GM12891 (cell line): Measurements from ENCODE around the gene RADIL.

Experiments
- POLR2A ChIP-seq: IDR thresholded peaks from 2 replicates; pipeline ENCODE4 v1.6.1; 2011; ENCODE audit warnings: low read depth, low read length, control low read depth
- POLR2AphosphoS5 ChIP-seq: IDR thresholded peaks from 2 replicates; pipeline ENCODE4 v1.6.1; 2011; ENCODE audit warnings: low read depth, low read length, control low read depth
- SPI1 ChIP-seq: IDR thresholded peaks from 2 replicates; pipeline ENCODE4 v1.6.1; 2011; ENCODE audit warnings: low read depth, low read length, control low read depth
- TAF1 ChIP-seq: IDR thresholded peaks from 2 replicates; pipeline ENCODE4 v1.6.1; 2011; ENCODE audit warnings: low read depth, low read length, control low read depth

- TF ChIP-seq POLR2AphosphoS5 (no peak), POLR2A (no peak), TAF1 (no peak), SPI1 (no peak)
Observed at GRCh38 chr7:4878336-4879335, 4.9 kb downstream of the RADIL start.
